22Rv1 (cell line): ENCODE data around the gene ARHGEF17.

ENCODE experiments used
- CTCF ChIP-seq: fragments of 450-650 bp; IDR thresholded peaks from 2 replicates; pipeline ENCODE4 v1.5.1; 2017; ENCODE audit warnings: mild to moderate bottlenecking
- ZFX ChIP-seq: fragments of 450-650 bp; IDR thresholded peaks from 2 replicates; pipeline ENCODE4 v1.6.1; 2017; ENCODE audit warnings: antibody characterized with exemption, borderline replicate concordance

GRCh38 chr11:73359341-73359740 lies 51.3 kb downstream of the ARHGEF17 start:
- TF ChIP-seq ZFX: no peak
- TF ChIP-seq CTCF: no peak
